ENCODE measurements around the gene DUSP22. TPM values are rescaled to one million over a fixed set of nuclear protein-coding genes. Genes with fewer than 3 reads are reported as not detected.

DUSP22 gene
- total RNA-seq, 1 experiment from 2014 or later = 19.2 TPM

DNA sequence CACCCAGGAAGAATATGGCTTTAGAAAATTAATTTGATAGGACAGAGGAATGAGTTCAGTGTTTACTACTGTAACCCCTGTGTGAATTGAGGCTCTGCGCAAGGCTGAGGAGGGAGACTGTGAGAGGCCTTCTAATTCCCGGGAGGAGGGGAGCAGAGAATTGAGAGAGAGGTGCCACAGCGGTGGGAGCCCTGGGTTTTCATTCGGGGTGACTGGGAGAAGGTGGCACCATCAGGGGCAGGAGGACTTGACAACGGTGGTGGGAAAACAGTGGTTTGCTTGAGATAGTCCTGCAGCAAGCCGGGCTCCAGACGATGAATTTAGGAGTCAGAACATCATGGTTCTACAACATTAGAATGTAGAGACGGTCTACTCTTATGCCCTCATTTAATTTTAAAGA lies 9.2 kb downstream of the DUSP22 start:
- ChIA-PET POLR2A (no interaction called here), RAD21 (ENCODE audit: low non-redundant PET in 1 of 2, low total read pairs in 2 of 2, uncharacterized antibody in 2 of 2, unreplicated experiment in 2 of 2) (no interaction called here), CTCF (no interaction called here)
- no peak for ATAC-seq
- Histone ChIP-seq H3K9me2 (ENCODE audit: insufficient read depth) (no peaks in the 10 kb centered on the region), H3K9me3 (ENCODE audit: control insufficient read depth in 1 of 2, insufficient read depth in 1 of 2, low read depth in 1 of 2, low read length in 2 of 2) (peaks cover 0 to 9% of the 10 kb centered on the region in 2 experiments; a peak in 2 of 4 replicates), H3K27ac (ENCODE audit: low read depth, low read length) (no peak overlapping the region), H2AFZ (ENCODE audit: low read depth, low read length, poor library complexity, severe bottlenecking) (no peak overlapping the region), H3K4me1 (ENCODE audit: control insufficient read depth in 1 of 2, insufficient read depth in 2 of 2, low read length in 2 of 2) (no peaks in the 10 kb centered on the region), H3K27me3 (ENCODE audit: insufficient read depth, low read length) (no peaks in the 10 kb centered on the region), H3K4me2 (ENCODE audit: low read length) (no peak overlapping the region), H4K20me1 (ENCODE audit: insufficient read depth) (no peaks in the 10 kb centered on the region), H3K4me3 (replicated peaks in 1 of 2; ENCODE audit: low read depth in 1 of 2, low read length in 2 of 2) (no peak overlapping the region), H3K9ac (ENCODE audit: low read length) (no peak overlapping the region), H3K36me3 (ENCODE audit: control insufficient read depth in 1 of 2, insufficient read depth in 2 of 2, low read length in 2 of 2) (no peaks in the 10 kb centered on the region), H3K79me2 (ENCODE audit: insufficient read depth, low read length) (no peaks in the 10 kb centered on the region)
- no peak for DNase-seq (ENCODE audit: low read depth, low spot score)
- TF ChIP-seq SRF (IDR thresholded peaks at IDR 0.05; ENCODE audit: low read depth) (no peak), EGR1 (IDR thresholded peaks at IDR 0.05; ENCODE audit: low read depth) (no peak), CEBPB (IDR thresholded peaks at IDR 0.05; ENCODE audit: low read depth) (no peak)
- no TSS peak for BruUV-seq (replicated peaks)
- intact Hi-C loops (cut with micrococcal nuclease) = no loop called here

DNA sequence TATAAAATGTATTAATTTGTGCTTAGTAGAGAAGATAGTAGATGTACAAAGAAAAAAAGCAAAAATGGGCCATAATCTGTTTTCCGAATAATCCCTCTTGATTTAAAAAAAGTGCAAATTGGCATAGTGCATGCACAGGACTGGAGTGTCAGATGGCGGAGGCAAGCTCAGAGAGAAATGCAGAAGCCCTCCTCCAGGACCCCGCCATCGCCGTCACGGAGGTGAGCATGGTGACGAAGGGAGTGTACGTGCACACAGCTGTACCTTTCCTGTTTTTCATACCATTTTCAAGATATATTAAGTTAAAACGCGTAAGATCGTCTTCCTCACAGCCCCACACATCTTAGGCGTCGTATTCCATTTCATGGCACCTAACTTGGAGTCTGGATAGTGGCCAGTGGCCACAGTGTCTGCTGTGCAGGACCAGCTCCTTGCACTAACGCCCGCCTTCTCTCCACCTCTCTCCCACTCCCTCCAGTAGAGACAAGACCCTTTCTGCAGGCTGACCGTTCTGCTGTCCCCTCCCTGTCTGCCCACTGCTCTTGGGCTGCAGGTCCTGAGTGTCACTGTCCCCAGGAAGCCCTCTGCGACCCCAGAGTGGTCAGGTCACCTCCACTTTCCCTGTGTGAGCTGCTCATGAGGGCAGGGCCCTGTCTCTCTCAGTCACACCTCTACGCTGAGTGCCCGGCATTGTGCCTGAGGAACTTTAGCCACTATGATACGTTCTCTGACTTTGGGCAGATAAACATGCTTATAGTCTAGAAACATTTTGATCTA lies 9.8 kb downstream of the DUSP22 start:
- CTCF ChIA-PET = no interaction called here
- POLR2A ChIA-PET = no interaction called here
- Histone ChIP-seq H3K79me2 (ENCODE audit: insufficient read depth, low read length) (no peaks in the 10 kb centered on the region), H4K20me1 (ENCODE audit: insufficient read depth) (no peaks in the 10 kb centered on the region), H3K27me3 (ENCODE audit: insufficient read depth, low read length) (no peaks in the 10 kb centered on the region), H3K27ac (ENCODE audit: low read depth, low read length) (no peak overlapping the region), H3K4me2 (ENCODE audit: low read length) (no peak overlapping the region), H3K36me3 (ENCODE audit: control insufficient read depth in 1 of 2, insufficient read depth in 2 of 2, low read length in 2 of 2) (no peaks in the 10 kb centered on the region), H3K9me2 (ENCODE audit: insufficient read depth) (no peaks in the 10 kb centered on the region), H2AFZ (ENCODE audit: low read depth, low read length, poor library complexity, severe bottlenecking) (no peak overlapping the region), H3K9me3 (ENCODE audit: control insufficient read depth in 1 of 2, insufficient read depth in 1 of 2, low read depth in 1 of 2, low read length in 2 of 2) (peaks cover 0 to 13% of the 10 kb centered on the region in 2 experiments; a peak in 2 of 4 replicates), H3K4me1 (ENCODE audit: control insufficient read depth in 1 of 2, insufficient read depth in 2 of 2, low read length in 2 of 2) (no peaks in the 10 kb centered on the region), H3K9ac (ENCODE audit: low read length) (no peak overlapping the region), H3K4me3 (replicated peaks in 1 of 2; ENCODE audit: low read depth in 1 of 2, low read length in 2 of 2) (no peak overlapping the region)
- no peak for DNase-seq (ENCODE audit: low read depth, low spot score)
- BruUV-seq (replicated peaks) = no TSS peak
- ATAC-seq = no peak
- intact Hi-C loops (cut with micrococcal nuclease) = no loop called here
- RAD21 ChIA-PET (ENCODE audit: low non-redundant PET in 1 of 2, low total read pairs in 2 of 2, uncharacterized antibody in 2 of 2, unreplicated experiment in 2 of 2) = no interaction called here
- TF ChIP-seq FOSL1 (IDR thresholded peaks at IDR 0.05; ENCODE audit: low read depth) = no peak
- TF ChIP-seq JUND (IDR thresholded peaks at IDR 0.05) = no peak
- no peak for TF ChIP-seq CBX3 (IDR thresholded peaks at IDR 0.05; ENCODE audit: low read depth)
- no peak for TF ChIP-seq YY1 (IDR thresholded peaks at IDR 0.05; ENCODE audit: extremely low read depth, insufficient replicate concordance, low read depth, low read length)
- TF ChIP-seq SP1 (IDR thresholded peaks at IDR 0.05; ENCODE audit: low read depth) = no peak
- TF ChIP-seq SIN3A (IDR thresholded peaks at IDR 0.05; ENCODE audit: low read depth) = no peak
- TF ChIP-seq, protein P1, sequence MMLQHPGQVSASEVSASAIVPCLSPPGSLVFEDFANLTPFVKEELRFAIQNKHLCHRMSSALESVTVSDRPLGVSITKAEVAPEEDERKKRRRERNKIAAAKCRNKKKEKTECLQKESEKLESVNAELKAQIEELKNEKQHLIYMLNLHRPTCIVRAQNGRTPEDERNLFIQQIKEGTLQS (IDR thresholded peaks at IDR 0.05) = no peak
- no peak for TF ChIP-seq POLR2AphosphoS5 (IDR thresholded peaks at IDR 0.05; ENCODE audit: low read depth, low read length)
- TF ChIP-seq EGR1 (IDR thresholded peaks at IDR 0.05; ENCODE audit: low read depth) = no peak
- TF ChIP-seq RAD21 (IDR thresholded peaks at IDR 0.05; ENCODE audit: low read depth) = no peak
- TF ChIP-seq, protein P2, sequence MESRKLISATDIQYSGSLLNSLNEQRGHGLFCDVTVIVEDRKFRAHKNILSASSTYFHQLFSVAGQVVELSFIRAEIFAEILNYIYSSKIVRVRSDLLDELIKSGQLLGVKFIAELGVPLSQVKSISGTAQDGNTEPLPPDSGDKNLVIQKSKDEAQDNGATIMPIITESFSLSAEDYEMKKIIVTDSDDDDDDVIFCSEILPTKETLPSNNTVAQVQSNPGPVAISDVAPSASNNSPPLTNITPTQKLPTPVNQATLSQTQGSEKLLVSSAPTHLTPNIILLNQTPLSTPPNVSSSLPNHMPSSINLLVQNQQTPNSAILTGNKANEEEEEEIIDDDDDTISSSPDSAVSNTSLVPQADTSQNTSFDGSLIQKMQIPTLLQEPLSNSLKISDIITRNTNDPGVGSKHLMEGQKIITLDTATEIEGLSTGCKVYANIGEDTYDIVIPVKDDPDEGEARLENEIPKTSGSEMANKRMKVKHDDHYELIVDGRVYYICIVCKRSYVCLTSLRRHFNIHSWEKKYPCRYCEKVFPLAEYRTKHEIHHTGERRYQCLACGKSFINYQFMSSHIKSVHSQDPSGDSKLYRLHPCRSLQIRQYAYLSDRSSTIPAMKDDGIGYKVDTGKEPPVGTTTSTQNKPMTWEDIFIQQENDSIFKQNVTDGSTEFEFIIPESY (IDR thresholded peaks at IDR 0.05; ENCODE audit: extremely low read depth, insufficient replicate concordance, low read length) = no peak
- TF ChIP-seq ZNF274 (IDR thresholded peaks at IDR 0.05; ENCODE audit: low read depth, low read length) = no peak
- TF ChIP-seq POLR2A (IDR thresholded peaks at IDR 0.05; ENCODE audit: borderline replicate concordance, extremely low read depth, insufficient read depth, insufficient read length) = no peak
- TF ChIP-seq, protein P3, sequence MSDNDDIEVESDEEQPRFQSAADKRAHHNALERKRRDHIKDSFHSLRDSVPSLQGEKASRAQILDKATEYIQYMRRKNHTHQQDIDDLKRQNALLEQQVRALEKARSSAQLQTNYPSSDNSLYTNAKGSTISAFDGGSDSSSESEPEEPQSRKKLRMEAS (IDR thresholded peaks at IDR 0.05) = no peak
- no peak for TF ChIP-seq ZFX (IDR thresholded peaks at IDR 0.05)
- no peak for TF ChIP-seq SRF (IDR thresholded peaks at IDR 0.05; ENCODE audit: low read depth)
- TF ChIP-seq ELF1 (IDR thresholded peaks at IDR 0.05; ENCODE audit: borderline replicate concordance, low read depth) = no peak
